DLD1 (cell line): ENCODE results near the gene ANKIB1.

ENCODE experiments used
- in situ Hi-C: cut with HindIII; loops from 2 replicates; pipeline ENCODE4 v1.10.0; 2017; ENCODE audit warnings: low sequenced_read_pairs

ANKIB1 gene

DNA sequence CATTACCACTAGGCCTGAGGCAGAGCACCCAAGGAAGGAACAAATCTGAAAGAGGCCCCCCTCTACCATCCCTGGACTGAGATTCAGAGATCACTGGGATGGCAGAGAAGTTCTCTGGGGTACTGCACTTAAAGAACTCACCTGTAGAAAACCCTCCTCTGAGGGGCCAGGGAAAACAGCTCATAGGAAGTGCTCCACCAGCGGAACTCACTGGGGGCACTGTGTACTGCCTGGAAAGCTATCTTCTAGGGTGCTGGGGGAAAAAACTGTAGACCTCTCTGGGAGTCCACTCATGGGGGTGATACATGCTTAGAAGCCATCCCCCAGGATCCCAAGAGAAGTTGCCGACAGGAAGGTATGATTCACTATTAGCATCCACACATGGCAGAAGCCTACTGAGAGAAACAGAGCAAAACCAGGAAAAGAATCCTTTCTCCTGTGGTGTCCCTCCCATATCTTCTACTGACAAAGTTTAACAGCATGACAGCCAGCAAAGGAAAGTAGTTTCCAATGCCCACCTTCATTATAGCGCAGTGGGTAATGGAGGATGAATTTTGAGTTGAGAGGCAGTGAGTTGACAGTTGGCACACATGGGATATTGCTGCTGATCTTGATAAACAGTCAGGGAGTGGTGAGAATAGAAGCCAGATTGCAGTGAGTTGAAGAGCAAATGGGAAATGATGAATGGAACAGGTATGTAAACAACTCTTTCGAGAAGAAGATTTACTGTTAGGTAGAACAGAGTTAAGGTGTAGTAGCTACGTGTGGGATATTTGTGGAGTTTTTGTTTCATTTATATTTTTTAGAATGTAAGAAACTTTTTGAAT is 20.9 kb downstream of the ANKIB1 start:
- in situ Hi-C loops: no loop called here

DNA sequence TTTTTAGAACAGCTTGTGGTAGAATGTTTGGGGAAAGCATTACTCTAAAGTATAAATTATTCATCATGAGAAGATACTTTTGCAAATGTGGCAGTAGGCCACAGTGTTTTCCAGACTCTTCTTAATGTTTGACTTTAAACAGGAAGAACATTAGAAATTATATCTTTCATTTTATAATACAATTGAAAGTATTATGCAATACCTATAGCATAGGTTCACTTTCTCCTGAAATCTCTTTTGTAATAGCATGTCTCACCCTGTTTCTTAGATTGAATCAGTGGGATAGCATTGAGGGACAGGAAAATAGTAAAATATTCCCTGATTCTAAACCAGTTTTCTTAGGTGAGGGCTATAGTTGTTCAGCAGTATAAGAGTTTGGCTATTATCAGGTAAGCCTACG is 23.1 kb downstream of the ANKIB1 start:
- in situ Hi-C loops: no loop called here

DNA sequence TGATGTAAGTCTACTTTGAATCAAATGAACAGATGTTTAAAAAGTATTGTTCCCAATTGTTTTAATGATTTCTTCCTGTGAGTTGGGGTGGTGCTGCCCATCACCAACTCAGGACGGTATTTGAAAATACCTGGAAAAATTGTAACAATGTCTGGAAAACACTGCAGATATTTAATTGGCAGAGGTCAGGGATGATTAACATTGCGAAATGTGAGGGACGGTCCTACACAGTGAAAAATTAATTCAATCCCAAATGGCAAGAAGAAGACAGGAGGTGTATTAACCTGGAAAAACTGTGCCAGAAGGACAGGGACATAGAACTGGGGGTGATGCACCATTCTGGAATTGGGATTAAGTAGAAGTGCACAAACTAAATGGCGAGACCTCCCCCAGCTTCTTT is 29.6 kb downstream of the ANKIB1 start:
- in situ Hi-C loops: no loop called here

DNA sequence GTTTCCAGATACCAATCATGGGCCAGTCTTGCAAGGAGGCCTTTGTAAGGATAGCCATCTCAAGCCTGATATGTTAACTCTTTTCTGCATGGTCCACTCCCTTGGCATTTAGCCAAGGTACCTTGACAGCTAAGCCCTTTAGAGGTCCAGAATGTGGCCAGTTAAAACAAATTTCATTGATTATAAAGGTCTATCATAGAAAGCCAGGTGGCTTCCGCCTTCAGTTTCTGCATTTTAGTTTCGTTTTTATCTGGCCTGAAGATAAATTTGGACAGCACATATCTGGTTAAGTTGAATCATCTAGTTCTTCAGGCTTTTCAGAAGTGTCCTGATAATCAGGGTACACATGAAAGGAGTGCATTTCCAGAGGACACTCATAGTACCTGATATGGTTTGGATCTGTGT is 30.7 kb downstream of the ANKIB1 start:
- in situ Hi-C loops: no loop called here

DNA sequence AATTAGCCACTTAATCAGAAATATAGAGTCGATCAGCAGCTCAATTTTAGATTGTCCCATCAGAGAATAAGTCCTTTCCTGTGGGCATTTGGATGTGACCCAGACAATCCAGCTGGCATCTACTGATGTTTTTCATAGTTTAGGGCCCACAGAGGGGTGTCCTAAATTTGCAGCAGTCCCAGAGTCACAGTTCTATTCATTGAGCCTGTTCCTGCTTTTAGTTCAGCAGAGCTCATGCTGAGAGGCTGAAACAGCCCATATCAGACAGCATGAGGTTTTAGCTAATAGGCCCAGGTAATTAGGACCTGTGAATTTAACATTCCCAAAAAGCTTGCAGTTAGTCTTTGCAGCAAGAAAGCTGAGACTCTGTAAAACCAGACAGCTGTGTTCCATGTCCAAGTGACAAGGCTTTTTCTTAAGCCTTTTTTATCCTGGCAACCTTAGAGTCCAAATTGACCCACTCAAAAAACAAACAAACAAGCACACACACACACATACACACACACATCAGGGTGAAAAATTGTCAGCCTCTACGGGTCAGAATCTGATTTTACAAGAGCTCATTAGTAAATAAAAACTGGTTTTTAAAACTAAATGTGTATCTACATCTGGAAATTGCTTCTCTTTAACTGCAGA is 33.7 kb downstream of the ANKIB1 start:
- in situ Hi-C loops: no loop called here

DNA sequence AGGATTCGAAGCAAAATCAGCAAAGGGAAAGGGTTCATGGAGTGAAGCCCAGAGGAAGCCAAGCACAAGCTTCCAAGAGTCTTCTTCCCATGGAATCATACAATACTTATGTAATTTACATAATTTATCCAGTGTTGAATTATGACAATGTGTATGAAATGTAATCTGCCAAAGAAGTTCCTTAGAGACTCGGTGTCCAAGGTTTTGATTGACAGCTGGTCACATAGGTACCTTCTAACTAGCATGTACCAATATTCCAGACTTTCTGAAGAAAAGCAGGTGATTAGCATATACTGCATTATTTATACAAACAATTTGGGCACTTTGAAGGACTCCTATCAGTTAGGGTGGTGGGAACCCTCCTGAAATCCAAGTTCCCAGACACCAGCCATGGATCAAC is 35.3 kb downstream of the ANKIB1 start:
- in situ Hi-C loops: no loop called here

DNA sequence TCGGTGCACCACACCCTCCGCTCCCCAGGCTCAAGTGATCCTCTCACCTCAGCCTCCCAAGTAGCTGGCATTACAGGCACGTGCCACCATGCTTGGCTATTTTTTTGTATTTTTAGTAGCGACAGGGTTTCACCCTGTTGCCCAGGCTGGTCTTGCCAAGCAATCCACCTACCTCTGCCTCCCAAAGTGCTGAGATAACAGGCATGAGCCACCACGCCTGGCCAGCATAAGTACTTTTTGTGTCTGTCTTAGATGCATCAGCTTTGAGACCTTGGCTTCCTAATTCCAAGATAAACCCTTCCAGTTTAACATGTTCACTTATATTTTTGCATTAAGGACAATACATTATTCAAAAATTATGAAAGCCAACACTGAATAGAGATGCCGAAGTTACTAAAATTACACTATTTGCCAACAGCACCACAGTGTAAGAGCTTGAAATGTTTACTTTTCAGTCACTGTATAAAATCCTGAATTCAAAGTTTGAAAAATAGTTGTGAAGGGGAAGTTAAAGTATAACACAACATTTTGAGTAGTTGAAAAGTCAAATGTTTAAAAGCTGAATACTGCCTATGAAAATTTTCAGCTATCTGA is 36.5 kb downstream of the ANKIB1 start:
- in situ Hi-C loops: no loop called here

DNA sequence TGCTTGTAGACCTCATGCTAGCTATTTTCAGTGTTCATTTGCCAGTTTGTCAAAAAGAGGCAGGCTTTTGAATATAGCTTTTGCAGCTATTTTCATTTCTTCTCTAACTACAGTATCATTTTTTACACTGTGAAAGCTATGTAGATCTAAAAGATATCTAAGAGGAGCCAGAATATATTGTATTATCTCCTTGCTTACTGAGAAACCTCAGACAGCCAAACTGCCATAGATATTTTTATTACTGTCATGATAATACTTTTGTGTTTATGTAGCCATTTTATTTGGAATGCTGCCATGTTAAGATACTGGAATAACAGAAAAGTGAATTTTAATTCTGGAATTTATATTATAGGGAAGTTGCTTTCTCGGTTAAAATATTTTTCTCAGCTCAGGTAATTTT is 37.2 kb downstream of the ANKIB1 start:
- in situ Hi-C loops: no loop called here

DNA sequence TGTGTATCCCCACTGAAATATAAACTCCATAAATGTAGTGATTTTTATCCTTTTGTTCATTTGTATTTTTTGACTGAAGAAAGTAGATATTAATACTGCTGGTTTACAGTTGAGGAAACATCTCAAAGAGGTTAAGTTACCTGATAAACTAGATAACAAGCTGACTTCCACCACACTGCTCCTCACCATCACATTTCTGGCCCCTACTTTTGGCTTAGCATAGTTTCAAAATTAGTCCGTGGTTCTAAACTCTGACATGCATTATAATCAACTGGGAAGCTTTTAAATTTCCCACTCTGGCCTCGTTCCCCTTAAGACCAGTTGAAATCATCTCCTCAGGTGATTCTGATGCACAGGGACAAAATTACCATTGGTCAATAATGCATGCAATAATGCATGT is 43.5 kb downstream of the ANKIB1 start:
- in situ Hi-C loops: no loop called here

DNA sequence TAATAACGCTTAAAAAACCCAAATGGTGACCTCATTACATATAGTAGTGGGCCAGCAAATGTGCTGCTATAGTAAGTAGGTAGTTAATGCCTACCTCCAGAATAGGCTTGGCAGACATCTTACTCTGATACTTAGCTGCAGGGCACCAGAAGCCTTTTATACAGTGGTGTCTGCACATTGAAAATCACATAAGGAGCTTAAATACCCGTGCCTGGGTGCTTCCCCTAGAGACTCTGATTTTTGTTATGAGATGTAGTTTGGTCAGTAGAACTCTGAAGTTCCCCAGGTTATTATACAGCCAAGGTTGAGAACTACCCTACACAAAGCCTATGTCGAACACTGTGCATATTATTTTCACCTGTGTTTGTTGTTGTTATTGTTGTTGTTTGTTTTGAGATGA is 47.2 kb downstream of the ANKIB1 start:
- in situ Hi-C loops: no loop called here

DNA sequence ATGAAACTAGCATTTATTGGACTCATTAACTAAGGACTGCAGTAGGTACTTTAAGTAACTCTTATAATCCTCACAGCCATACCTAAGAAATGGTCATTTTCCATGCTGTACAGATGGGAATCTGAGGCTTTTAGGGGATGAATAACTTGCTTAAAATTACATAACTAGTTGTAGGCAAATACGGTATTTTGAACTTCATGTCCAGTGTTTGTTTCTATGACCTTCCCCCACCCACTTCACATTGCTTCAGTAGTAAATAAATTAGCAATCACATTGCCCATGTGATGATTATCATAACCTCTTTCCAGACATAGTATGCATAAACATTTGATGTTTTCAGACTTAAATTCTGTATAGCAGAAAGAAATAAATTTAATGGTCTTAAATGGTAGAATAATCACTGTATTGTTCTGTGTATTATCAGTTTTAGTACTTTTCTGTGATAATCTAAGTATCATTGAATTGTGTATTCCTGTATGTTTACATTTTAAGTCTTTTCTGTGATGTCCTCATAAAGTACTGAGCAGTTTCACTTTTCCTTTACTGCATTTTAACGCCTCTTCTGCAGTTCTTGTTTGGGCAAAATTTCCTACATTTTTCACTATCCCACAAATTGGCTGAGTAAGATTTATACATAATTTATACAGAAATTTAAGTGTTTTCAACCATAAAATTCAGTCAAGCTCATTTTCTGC is 48.3 kb downstream of the ANKIB1 start:
- in situ Hi-C loops: no loop called here

DNA sequence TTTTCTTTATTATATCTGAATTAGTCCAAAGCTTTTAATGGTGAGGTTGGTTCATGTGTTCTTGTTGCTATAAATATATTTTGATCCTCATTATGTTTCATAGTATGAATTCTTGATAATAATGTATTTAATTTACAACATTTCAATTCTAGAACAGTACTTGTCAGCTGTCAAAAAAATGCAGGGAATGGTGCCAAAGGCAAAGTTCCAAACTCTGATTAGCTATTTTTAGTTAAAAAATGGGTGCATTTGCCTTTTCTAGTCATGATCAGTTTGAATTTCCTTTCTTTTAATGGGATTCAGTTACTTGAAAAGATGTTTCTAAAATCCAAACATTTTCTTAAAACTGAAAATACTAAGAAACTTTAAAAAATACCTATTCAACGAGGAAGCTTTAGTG is 49.6 kb downstream of the ANKIB1 start:
- in situ Hi-C loops: no loop called here

DNA sequence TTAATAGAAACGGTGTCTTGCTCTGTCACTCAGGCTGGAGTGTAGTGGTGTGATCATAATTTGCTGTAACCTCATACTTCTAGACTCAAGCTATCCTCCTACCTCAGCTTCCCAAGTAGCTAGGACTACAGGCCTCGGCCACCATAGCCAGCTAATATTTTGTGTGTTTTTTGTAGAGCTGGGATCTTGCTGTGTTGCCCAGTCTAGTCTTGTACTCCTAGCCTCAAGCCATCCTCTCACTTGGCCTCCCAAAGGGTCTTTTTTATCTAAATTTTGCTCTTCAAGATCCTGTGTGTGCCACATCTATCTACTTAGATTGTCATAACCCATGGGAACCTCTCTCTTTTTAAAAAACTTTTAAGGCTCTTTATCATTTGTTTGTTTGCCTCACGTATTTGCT is 50.5 kb downstream of the ANKIB1 start:
- in situ Hi-C loops: no loop called here

DNA sequence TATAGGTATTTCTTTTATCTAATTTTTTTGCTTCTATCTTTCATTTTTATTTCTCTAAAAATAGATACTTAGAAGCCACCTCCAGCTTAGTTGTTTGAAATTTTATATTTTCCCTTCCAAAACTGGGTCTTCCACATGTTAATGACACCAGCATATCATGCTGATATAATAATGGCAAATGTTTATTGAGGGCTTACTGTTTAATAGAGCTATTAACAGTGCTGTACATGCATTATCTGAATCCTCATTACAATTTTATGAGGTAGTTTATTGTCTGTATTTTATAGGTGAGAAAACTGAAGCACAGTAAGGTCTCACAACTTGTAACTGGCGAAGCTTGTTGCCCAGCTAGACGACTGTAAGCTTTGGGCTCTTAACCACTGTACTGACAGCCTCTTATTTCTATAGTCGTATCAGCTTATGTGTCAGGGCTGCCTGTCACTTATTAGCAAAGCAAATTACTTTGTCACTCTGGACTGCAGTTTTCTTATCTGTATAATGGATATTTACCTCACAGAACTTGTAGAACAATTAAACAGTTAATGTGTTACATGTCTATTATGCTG is 51.2 kb downstream of the ANKIB1 start:
- in situ Hi-C loops: no loop called here

DNA sequence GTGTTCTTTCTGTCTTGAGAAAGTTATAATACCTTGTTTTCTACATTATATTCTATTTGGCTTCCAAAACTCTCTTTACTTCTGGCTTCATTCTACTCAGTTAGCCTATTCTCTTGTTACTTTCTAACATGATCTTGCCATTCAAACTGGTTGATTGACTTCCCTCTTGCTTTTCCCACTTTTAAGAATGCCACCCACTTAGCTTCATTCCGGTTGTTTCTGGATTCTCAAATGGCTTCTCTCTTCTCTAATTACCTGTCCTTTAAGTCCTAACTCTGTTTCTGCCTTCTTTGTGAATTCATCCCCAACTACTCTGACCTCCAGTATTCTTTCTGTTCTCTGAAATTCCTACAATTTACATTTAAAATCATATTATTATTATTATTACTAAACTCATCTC is 52.0 kb downstream of the ANKIB1 start:
- in situ Hi-C loops: no loop called here

DNA sequence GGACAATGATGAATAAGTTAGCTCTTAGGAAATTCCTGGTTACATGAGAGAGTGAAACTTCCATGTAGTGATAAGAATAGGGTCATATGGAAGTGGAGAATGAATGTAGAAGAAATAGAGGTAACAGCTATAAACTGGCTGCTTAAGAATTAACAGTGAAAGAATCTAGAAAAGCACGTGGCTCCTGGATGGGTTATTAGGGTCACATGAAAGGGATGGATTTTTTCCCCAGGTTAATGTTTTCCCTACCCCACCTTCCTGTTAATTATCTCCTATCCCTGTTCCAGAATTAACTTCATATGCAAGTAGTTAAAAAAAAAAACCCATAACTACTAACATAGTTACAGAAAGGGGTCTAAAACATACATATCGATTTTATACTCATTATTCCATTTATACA is 58.0 kb downstream of the ANKIB1 start:
- in situ Hi-C loops: no loop called here

DNA sequence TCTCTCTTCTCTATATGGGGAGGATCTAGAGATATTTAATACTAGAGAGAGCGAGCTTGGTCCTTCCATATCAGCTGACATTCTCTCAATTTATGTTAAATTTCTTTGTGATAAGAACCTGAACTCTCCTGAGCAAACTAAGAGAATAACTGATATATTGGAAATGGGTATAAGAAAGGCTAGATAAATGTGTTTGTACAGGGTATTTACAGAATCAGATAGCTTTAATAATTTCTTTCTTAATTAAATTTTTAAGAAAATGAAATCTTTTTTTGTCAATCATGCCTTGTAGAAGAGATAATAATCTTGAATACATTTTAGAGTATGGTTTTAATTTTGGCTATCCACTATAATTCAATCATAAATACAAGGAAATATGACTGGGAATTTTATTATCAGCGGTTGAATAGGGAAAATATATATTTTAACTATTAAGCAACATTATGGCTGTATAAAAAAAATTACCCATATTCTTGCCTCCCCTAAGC is 58.7 kb downstream of the ANKIB1 start:
- in situ Hi-C loops: no loop called here

DNA sequence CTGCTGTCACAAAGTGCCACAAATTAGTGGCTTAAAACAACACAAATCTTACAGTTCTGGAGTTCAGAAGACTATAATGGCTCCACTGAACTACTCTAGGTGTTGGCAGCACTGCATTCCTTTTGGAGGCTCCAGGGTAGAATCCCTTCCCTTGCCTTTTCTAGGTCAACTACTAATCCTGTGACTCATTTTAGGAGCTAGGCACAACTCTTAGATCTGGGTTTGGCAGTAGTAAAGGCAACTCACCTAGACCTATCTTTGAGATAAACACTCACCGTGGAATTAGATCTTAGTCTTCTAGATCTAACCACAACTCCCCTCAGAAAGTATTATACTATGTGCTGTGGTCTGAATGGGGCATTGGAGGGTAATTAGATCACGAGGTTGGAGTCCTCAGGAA is 60.4 kb downstream of the ANKIB1 start:
- in situ Hi-C loops: no loop called here

DNA sequence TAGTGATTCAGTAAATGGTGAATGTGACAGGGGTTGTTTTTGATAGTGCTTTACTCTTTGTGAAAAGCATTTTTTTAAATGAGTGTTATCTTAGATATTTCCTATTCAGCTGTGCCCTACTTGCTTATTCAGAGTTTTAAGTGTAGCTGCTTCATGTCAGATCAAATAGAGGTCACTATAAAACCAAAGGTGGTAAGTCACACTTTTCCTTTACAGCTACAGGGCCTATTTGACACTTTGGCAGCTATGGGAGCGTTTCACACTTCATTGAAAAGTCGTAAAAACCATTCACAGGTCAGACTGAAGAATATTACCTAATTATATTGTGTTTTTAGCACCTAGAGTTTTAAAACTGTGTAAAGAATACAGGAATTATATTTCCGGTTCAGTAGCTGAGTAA is 67.3 kb downstream of the ANKIB1 start:
- in situ Hi-C loops: no loop called here

DNA sequence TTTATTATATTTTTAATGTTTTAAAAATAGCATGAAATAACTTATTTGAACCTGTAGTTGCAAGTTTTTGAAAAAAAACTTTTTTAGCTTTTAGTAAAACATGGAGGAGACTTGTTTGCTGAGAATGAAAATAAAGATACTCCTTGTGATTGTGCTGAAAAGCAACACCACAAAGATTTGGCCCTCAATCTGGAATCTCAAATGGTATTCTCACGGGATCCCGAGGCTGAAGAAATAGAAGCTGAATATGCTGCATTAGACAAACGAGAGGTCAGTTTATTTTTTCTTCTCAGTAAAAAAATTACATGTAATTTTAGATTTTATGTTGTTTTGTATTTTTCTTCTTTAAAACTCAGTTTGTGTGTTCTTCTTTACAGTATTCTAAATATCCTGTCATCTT is 73.5 kb downstream of the ANKIB1 start:
- in situ Hi-C loops: no loop called here

DNA sequence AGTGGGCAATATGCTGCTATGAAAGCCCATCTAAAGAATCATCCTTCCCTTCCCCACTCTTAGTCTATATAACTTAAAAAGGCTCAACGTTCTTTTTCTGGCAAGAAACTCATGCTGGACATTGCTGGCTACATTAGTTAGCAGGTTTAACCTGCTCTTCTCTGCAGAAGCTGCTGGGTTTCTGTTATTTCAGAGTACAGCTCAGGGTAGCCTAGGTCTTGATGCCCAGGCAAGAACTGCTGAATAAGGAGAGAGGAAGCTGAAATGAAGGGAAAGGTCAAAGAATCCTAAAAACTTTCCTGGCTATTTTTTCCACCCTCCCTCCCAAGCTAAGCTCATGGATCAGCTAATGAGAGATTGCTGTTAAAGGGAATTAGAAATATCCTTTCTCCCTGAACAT is 79.4 kb downstream of the ANKIB1 start:
- in situ Hi-C loops: no loop called here
